H1 (cell line): ENCODE results near the gene ARHGEF12.

ENCODE experiments used
- ASH2L ChIP-seq: fragments of 200-600, 300-600 bp; sonication (generic); IDR thresholded peaks from one replicate; pipeline ENCODE4 v1.7.1; 2017; ENCODE audit warnings: low read length
- HDAC2 ChIP-seq, 2 experiments: fragments of 300-600 bp in 1 of 2; sonication (generic) in 1 of 2; IDR thresholded peaks; 2 replicates each; pipeline ENCODE4 v1.6.1; 2011 to 2012; ENCODE audit warnings: low read depth in 2 of 2, low read length in 2 of 2, mild to moderate bottlenecking in 2 of 2, moderate library complexity in 2 of 2, borderline replicate concordance in 1 of 2, inconsistent platforms in 1 of 2
- MAFK ChIP-seq: IDR thresholded peaks from 2 replicates; pipeline ENCODE4 v1.6.1; 2012; ENCODE audit warnings: low read depth, mild to moderate bottlenecking, improper control_type of control experiment, low read length
- POLR2A ChIP-seq, 2 experiments: IDR thresholded peaks; 1 replicate in 1 of 2; 2 replicates in 1 of 2; pipeline ENCODE4 v1.6.1; 2011; ENCODE audit warnings: low read depth in 2 of 2, low read length in 2 of 2, mild to moderate bottlenecking in 2 of 2; ENCODE audit errors: control extremely low read depth in 1 of 2
- POLR2AphosphoS5 ChIP-seq: IDR thresholded peaks from 2 replicates; pipeline ENCODE4 v1.6.1; 2011; ENCODE audit warnings: low read depth, low read length
- RBBP5 ChIP-seq: IDR thresholded peaks from 2 replicates; pipeline ENCODE4 v1.7.1; 2012; ENCODE audit warnings: low read depth, mild to moderate bottlenecking, inconsistent platforms, low read length, moderate library complexity, borderline replicate concordance
- RNF2 ChIP-seq: fragments of 200-900, 300-1000 bp; sonication (generic); IDR thresholded peaks from 2 replicates; pipeline ENCODE4 v1.7.1; 2016; ENCODE audit warnings: borderline replicate concordance, low read depth, mild to moderate bottlenecking, antibody characterized with exemption, low read length; ENCODE audit not compliant: poor library complexity, severe bottlenecking; ENCODE audit errors: missing control alignments
- SRF ChIP-seq: IDR thresholded peaks from 2 replicates; pipeline ENCODE4 v1.6.1; 2011; ENCODE audit warnings: mild to moderate bottlenecking, low read depth, low read length, moderate library complexity
- TAF1 ChIP-seq: IDR thresholded peaks from 2 replicates; pipeline ENCODE4 v1.6.1; 2011; ENCODE audit warnings: mild to moderate bottlenecking, low read depth, low read length
- TF ChIP-seq, protein P1 (sequence below), 3 experiments: IDR thresholded peaks; 1 replicate in 2 of 3; 2 replicates in 1 of 3; pipeline versions ENCODE4 v1.5.1 to v1.6.1; 2011; ENCODE audit warnings: low read length in 3 of 3, mild to moderate bottlenecking in 3 of 3, inconsistent platforms in 2 of 3, low read depth in 1 of 3, moderate library complexity in 1 of 3; ENCODE audit not compliant: insufficient read depth in 1 of 3; ENCODE audit errors: control extremely low read depth in 1 of 3
- TF ChIP-seq, protein P2 (sequence below): IDR thresholded peaks from 2 replicates; pipeline ENCODE4 v1.6.1; 2011; ENCODE audit warnings: low read depth, mild to moderate bottlenecking, low read length; ENCODE audit not compliant: insufficient read depth
- TF ChIP-seq, protein P3 (sequence below): IDR thresholded peaks from 2 replicates; pipeline ENCODE4 v1.6.1; 2012; ENCODE audit warnings: inconsistent platforms
- TF ChIP-seq, protein P4 (sequence below): IDR thresholded peaks from 2 replicates; pipeline ENCODE4 v1.6.1; 2011; ENCODE audit warnings: low read length, improper control_type of control experiment

DNA sequence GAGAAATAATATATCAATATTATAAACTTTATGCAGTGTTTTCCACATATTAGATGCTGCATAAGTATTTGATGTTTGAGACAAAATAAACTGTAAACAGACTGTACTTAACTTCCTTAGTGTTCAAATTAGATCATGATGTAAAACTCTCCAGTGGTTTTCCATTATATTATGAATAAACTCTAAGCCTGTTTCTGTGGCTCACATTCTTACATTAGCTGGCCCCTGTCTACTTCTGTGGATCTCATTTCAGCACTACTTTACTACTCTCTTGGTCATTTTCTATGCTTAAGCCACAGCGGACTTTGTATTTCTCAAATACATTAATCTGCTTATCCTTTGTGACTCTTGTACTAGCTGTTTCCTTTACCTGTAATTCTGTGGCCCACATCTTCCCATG is 55.6 kb downstream of the ARHGEF12 start:
- no peak for TF ChIP-seq POLR2A (IDR thresholded peaks at IDR 0.05; ENCODE audit: control extremely low read depth in 1 of 2, low read depth in 2 of 2, low read length in 2 of 2)
- no peak for TF ChIP-seq POLR2AphosphoS5
- TF ChIP-seq RBBP5: no peak
- TF ChIP-seq HDAC2 (IDR thresholded peaks at IDR 0.05; ENCODE audit: borderline replicate concordance in 1 of 2, low read depth in 2 of 2, low read length in 2 of 2): no peak
- no peak for TF ChIP-seq RNF2
- no peak for TF ChIP-seq TAF1
- TF ChIP-seq, protein P1, sequence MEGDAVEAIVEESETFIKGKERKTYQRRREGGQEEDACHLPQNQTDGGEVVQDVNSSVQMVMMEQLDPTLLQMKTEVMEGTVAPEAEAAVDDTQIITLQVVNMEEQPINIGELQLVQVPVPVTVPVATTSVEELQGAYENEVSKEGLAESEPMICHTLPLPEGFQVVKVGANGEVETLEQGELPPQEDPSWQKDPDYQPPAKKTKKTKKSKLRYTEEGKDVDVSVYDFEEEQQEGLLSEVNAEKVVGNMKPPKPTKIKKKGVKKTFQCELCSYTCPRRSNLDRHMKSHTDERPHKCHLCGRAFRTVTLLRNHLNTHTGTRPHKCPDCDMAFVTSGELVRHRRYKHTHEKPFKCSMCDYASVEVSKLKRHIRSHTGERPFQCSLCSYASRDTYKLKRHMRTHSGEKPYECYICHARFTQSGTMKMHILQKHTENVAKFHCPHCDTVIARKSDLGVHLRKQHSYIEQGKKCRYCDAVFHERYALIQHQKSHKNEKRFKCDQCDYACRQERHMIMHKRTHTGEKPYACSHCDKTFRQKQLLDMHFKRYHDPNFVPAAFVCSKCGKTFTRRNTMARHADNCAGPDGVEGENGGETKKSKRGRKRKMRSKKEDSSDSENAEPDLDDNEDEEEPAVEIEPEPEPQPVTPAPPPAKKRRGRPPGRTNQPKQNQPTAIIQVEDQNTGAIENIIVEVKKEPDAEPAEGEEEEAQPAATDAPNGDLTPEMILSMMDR (IDR thresholded peaks at IDR 0.05; ENCODE audit: control extremely low read depth in 1 of 3, insufficient read depth in 1 of 3, low read depth in 1 of 3, low read length in 3 of 3): no peak
- TF ChIP-seq, protein P2, sequence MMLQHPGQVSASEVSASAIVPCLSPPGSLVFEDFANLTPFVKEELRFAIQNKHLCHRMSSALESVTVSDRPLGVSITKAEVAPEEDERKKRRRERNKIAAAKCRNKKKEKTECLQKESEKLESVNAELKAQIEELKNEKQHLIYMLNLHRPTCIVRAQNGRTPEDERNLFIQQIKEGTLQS: no peak
- TF ChIP-seq, protein P3, sequence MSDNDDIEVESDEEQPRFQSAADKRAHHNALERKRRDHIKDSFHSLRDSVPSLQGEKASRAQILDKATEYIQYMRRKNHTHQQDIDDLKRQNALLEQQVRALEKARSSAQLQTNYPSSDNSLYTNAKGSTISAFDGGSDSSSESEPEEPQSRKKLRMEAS: no peak
- TF ChIP-seq ASH2L: no peak
- TF ChIP-seq, protein P4, sequence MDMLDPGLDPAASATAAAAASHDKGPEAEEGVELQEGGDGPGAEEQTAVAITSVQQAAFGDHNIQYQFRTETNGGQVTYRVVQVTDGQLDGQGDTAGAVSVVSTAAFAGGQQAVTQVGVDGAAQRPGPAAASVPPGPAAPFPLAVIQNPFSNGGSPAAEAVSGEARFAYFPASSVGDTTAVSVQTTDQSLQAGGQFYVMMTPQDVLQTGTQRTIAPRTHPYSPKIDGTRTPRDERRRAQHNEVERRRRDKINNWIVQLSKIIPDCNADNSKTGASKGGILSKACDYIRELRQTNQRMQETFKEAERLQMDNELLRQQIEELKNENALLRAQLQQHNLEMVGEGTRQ: no peak
- TF ChIP-seq MAFK: no peak
- no peak for TF ChIP-seq SRF
